HG03139 (cell line): ENCODE data around the gene CST4.
"Not testable (repeated sequence)": the region's sequence is repeated elsewhere in the genome, so short reads cannot be mapped to it uniquely, and the experiment has no call there.

Experiments
- ATAC-seq: cut with Tn5 transposase; IDR thresholded peaks from one replicate; pipeline ENCODE4 v1.9.1; 2021; ENCODE audit not compliant: unreplicated experiment

Gene CST4

GRCh38 chr20:23690581-23690980 lies 1.7 kb upstream of the CST4 start:
- no peak for ATAC-seq

GRCh38 chr20:23689399-23689690 lies 507 bp upstream of the CST4 start:
- ATAC-seq = no peak

- ATAC-seq = no peak
Measured at GRCh38 chr20:23687986-23688385, 852 bp downstream of the CST4 start.

- no peak for ATAC-seq
Measured at GRCh38 chr20:23686046-23686750, 2.6 kb downstream of the CST4 start.

- not testable (repeated sequence) for ATAC-seq
Measured at GRCh38 chr20:23685529-23685896, 3.3 kb downstream of the CST4 start.

- ATAC-seq = no peak
Measured at GRCh38 chr20:23684261-23684660, 4.6 kb downstream of the CST4 start.

- no peak for ATAC-seq
Measured at GRCh38 chr20:23683807-23684206, 5.0 kb downstream of the CST4 start.

- no peak for ATAC-seq
Measured at GRCh38 chr20:23683281-23683680, 5.6 kb downstream of the CST4 start.

- ATAC-seq = no peak
Measured at GRCh38 chr20:23680146-23680545, 8.7 kb downstream of the CST4 start.

- ATAC-seq = no peak
Measured at GRCh38 chr20:23679133-23680092, 9.4 kb downstream of the CST4 start.

GRCh38 chr20:23673209-23673608 lies 15.6 kb downstream of the CST4 start:
- ATAC-seq = no peak

GRCh38 chr20:23672158-23672557 lies 16.7 kb downstream of the CST4 start:
- ATAC-seq = no peak

GRCh38 chr20:23671479-23671878 lies 17.4 kb downstream of the CST4 start:
- no peak for ATAC-seq

- no peak for ATAC-seq
Measured at GRCh38 chr20:23670361-23670760, 18.5 kb downstream of the CST4 start.

- ATAC-seq = no peak
Measured at GRCh38 chr20:23669866-23670265, 19.0 kb downstream of the CST4 start.

GRCh38 chr20:23669327-23669726 lies 19.5 kb downstream of the CST4 start:
- ATAC-seq = no peak

GRCh38 chr20:23668477-23668951 lies 20.3 kb downstream of the CST4 start:
- no peak for ATAC-seq

GRCh38 chr20:23667666-23668065 lies 21.2 kb downstream of the CST4 start:
- ATAC-seq = no peak

GRCh38 chr20:23666698-23667097 lies 22.1 kb downstream of the CST4 start:
- ATAC-seq = no peak

- no peak for ATAC-seq
Measured at GRCh38 chr20:23666189-23666588, 22.6 kb downstream of the CST4 start.

- ATAC-seq = no peak
Measured at GRCh38 chr20:23664954-23665353, 23.9 kb downstream of the CST4 start.

GRCh38 chr20:23664046-23664445 lies 24.8 kb downstream of the CST4 start:
- ATAC-seq = not testable (repeated sequence)
